NCI-H128 (cell line): ENCODE data around the gene GPR27.

ENCODE experiments used
- DNase-seq: peaks from one replicate; lab custom pipeline; 2025; ENCODE audit not compliant: unreplicated experiment; lab: John Stamatoyannopoulos, UW

GPR27 gene

GRCh38 chr3:71785532-71786216 is 32.0 kb downstream of the GPR27 start:
- DNase-seq: no peak

- DNase-seq: no peak
Measured at GRCh38 chr3:71786217-71786549, 32.5 kb downstream of the GPR27 start.

GRCh38 chr3:71786551-71786950 is 32.9 kb downstream of the GPR27 start:
- no peak for DNase-seq

GRCh38 chr3:71787851-71788405 is 34.3 kb downstream of the GPR27 start:
- no peak for DNase-seq

- no peak for DNase-seq
Measured at GRCh38 chr3:71789922-71790321, 36.3 kb downstream of the GPR27 start.

GRCh38 chr3:71791634-71792033 is 38.0 kb downstream of the GPR27 start:
- no peak for DNase-seq

- DNase-seq: no peak
Measured at GRCh38 chr3:71796290-71796689, 42.6 kb downstream of the GPR27 start.

GRCh38 chr3:71797455-71797854 is 43.8 kb downstream of the GPR27 start:
- DNase-seq: no peak

GRCh38 chr3:71800023-71800422 is 46.4 kb downstream of the GPR27 start:
- DNase-seq: no peak

- DNase-seq: no peak
Measured at GRCh38 chr3:71801986-71802385, 48.3 kb downstream of the GPR27 start.

GRCh38 chr3:71803248-71803647 is 49.6 kb downstream of the GPR27 start:
- DNase-seq: no peak

GRCh38 chr3:71805199-71805598 is 51.5 kb downstream of the GPR27 start:
- no peak for DNase-seq

GRCh38 chr3:71805691-71806090 is 52.0 kb downstream of the GPR27 start:
- no peak for DNase-seq
